Measurements from ENCODE around the gene EIF4EBP2.

DNA sequence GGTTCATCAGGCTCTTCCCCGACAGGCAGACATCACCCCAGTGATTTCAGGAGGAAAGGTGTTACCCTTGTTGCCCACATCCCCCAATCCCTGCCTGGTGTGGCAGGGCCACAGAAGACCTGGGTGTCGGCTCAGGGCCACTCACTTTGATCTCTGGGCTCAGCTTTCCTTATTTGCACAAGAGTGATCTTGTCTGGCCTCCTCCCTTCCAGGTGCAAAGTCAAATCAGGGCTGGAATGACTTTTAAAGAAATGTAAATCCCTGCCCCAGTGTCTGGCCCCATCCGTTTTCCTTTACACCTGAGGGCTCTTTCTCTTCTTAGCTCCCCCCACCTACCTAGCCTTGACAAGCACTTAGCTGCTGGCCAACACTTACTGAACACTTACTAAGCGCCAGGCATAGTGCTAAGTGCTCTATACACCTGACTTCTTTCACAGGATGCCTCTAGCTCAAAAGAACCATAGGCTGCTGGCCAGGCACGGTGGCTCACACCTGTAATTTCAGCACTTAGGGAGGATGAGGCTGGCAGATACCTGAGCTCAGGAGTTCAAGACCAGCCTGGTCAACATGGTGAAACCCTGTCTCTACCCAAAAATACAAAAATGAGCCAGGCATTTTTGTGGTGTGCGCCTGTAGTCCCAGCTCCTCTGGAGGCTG lies 38.5 kb downstream of the EIF4EBP2 start:
- TF ChIP-seq, protein P1, sequence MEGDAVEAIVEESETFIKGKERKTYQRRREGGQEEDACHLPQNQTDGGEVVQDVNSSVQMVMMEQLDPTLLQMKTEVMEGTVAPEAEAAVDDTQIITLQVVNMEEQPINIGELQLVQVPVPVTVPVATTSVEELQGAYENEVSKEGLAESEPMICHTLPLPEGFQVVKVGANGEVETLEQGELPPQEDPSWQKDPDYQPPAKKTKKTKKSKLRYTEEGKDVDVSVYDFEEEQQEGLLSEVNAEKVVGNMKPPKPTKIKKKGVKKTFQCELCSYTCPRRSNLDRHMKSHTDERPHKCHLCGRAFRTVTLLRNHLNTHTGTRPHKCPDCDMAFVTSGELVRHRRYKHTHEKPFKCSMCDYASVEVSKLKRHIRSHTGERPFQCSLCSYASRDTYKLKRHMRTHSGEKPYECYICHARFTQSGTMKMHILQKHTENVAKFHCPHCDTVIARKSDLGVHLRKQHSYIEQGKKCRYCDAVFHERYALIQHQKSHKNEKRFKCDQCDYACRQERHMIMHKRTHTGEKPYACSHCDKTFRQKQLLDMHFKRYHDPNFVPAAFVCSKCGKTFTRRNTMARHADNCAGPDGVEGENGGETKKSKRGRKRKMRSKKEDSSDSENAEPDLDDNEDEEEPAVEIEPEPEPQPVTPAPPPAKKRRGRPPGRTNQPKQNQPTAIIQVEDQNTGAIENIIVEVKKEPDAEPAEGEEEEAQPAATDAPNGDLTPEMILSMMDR (IDR thresholded peaks at IDR 0.05), result no peak
- no peak for TF ChIP-seq EP300 (IDR thresholded peaks at IDR 0.05)
